ENCODE results near the gene LRAT.
A peak's percentile ranks its signal among the peaks of the same experiment; 100 is the strongest.

GRCh38 chr4:154743683-154744340, at the start of gene LRAT:
- TF ChIP-seq EZH2 (IDR thresholded peaks at IDR 0.05; ENCODE audit: low read depth, low read length, severe bottlenecking) (no peak), CTCF (IDR thresholded peaks at IDR 0.05; ENCODE audit: control extremely low read depth in 1 of 3, insufficient read depth in 1 of 3, low read depth in 1 of 3, low read length in 3 of 3) (peak; percentile 42 to 69 (median 54)), TBP (IDR thresholded peaks at IDR 0.05; ENCODE audit: low read depth, low read length) (peak; percentile 88; the same call in 1 of the 2 replicates), ATF2 (IDR thresholded peaks at IDR 0.05; ENCODE audit: low read length) (no peak), POLR2A (IDR thresholded peaks at IDR 0.05; ENCODE audit: control extremely low read depth in 1 of 2, low read depth in 2 of 2, low read length in 2 of 2) (peak; percentile 67 to 91), E2F6 (IDR thresholded peaks at IDR 0.05) (peak; percentile 70), CHD2 (IDR thresholded peaks at IDR 0.05; ENCODE audit: low read length) (no peak), POLR2AphosphoS5 (IDR thresholded peaks at IDR 0.05; ENCODE audit: low read depth, low read length) (peak; percentile 85), CEBPB (IDR thresholded peaks at IDR 0.05; ENCODE audit: low read depth, low read length) (no peak)
